MM.1S (cell line): ENCODE measurements around the gene SERPINB6.

Experiments used
- DNase-seq: peaks from one replicate; pipeline ENCODE4 v3.0.0-alpha.2; 2015
- H2AFZ ChIP-seq: fragments of 300-600 bp; sonication (generic); 2 replicates; pipeline ENCODE4 v1.6.0; 2016; ENCODE audit warnings: antibody characterized with exemption, low read length
- H3F3A ChIP-seq: fragments of 300-600 bp; sonication (generic); 2 replicates; pipeline ENCODE4 v1.6.1; 2016; ENCODE audit warnings: mild to moderate bottlenecking, antibody characterized with exemption, low read length, moderate library complexity, mixed read lengths; ENCODE audit not compliant: insufficient read depth
- H3K27ac ChIP-seq: fragments of 300-600 bp; sonication (generic); 2 replicates; pipeline ENCODE4 v1.5.1; 2016; ENCODE audit warnings: mild to moderate bottlenecking, low read length
- H3K27me3 ChIP-seq: fragments of 300-600 bp; sonication (generic); replicated peaks from 2 replicates; pipeline ENCODE4 v1.6.0; 2016; ENCODE audit warnings: low read length; ENCODE audit not compliant: insufficient read depth
- H3K36me3 ChIP-seq: fragments of 300-600 bp; sonication (generic); replicated peaks from 2 replicates; pipeline ENCODE4 v1.6.1; 2016; ENCODE audit warnings: mild to moderate bottlenecking, low read length, mixed read lengths; ENCODE audit not compliant: insufficient read depth
- H3K4me1 ChIP-seq: fragments of 300-600 bp; sonication (generic); 2 replicates; pipeline ENCODE4 v1.6.1; 2016; ENCODE audit warnings: low read length, mixed read lengths
- H3K4me2 ChIP-seq: fragments of 300-600 bp; sonication (generic); 2 replicates; pipeline ENCODE4 v1.6.0; 2016; ENCODE audit warnings: low read depth, low read length
- H3K4me3 ChIP-seq: fragments of 300-600 bp; sonication (generic); 2 replicates; pipeline ENCODE4 v1.5.1; 2016; ENCODE audit warnings: low read length, mixed read lengths
- H3K79me2 ChIP-seq: fragments of 300-600 bp; sonication (generic); 2 replicates; pipeline ENCODE4 v1.6.1; 2016; ENCODE audit warnings: mixed run types, low read length, mixed read lengths
- H3K9ac ChIP-seq: fragments of 300-600 bp; sonication (generic); 2 replicates; pipeline ENCODE4 v1.6.1; 2016; ENCODE audit warnings: low read length, mixed read lengths
- H3K9me2 ChIP-seq: fragments of 300-600 bp; sonication (generic); replicated peaks from 2 replicates; pipeline ENCODE4 v1.6.1; 2016; ENCODE audit warnings: mild to moderate bottlenecking, low read length, mixed read lengths; ENCODE audit not compliant: insufficient read depth
- H3K9me3 ChIP-seq: fragments of 300-600 bp; sonication (generic); replicated peaks from 2 replicates; pipeline ENCODE4 v1.6.1; 2016; ENCODE audit warnings: mild to moderate bottlenecking, low read length, mixed read lengths; ENCODE audit not compliant: insufficient read depth
- H4K20me1 ChIP-seq: fragments of 300-600 bp; sonication (generic); 2 replicates; pipeline ENCODE4 v1.6.1; 2016; ENCODE audit warnings: mild to moderate bottlenecking, low read length, moderate library complexity, mixed read lengths; ENCODE audit not compliant: insufficient read depth
- EZH2 ChIP-seq: fragments of 300-600 bp; sonication (generic); optimal IDR thresholded peaks from 2 replicates; pipeline ENCODE3; 2017; ENCODE audit warnings: low read depth, mild to moderate bottlenecking, antibody characterized with exemption, low read length, mixed read lengths
- EZH2phosphoT487 ChIP-seq: fragments of 300-600 bp; sonication (generic); IDR thresholded peaks from 2 replicates; pipeline ENCODE4 v1.6.1; 2018; ENCODE audit warnings: antibody characterized with exemption, low read length
- TF ChIP-seq, protein P1 (sequence below): fragments of 300-600 bp; sonication (generic); IDR thresholded peaks from 2 replicates; pipeline ENCODE4 v1.5.1; 2016; ENCODE audit warnings: antibody characterized with exemption, low read length, mixed read lengths

Gene SERPINB6

GRCh38 chr6:2921520-2922115 lies 49.7 kb downstream of the SERPINB6 start:
- H3K4me1 ChIP-seq = no peaks in the 10 kb centered on the region
- no peak overlapping the region for H3K4me3 ChIP-seq
- H3K4me2 ChIP-seq = no peak overlapping the region

DNA sequence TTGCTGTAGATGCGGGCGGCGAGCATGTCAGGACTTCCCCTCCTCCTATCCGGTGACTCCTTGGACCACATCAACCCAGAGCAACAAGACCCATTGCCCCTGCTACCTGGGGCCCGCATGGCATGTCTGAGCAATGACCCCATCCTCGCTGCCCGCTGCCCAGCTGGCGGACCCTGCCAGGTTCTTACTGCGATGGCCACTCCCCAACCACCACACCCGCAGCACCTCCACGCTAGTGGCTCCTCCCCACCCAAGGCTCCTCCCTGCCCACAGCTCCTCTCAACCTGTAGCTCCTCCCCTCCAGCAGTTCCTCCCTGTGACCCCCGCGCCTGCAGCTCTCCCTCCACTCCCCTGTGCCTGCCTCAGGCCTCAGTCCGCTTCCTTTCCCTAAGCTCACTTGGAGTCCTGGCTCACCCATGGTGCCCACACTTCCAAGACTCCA lies 50.7 kb downstream of the SERPINB6 start:
- Histone ChIP-seq H3K4me1 (no peaks in the 10 kb centered on the region), H3K9ac (no peak overlapping the region)

More at GRCh38 chr6:2921520-2922115, 49.7 kb downstream of the SERPINB6 start:
- TF ChIP-seq EZH2 (no peak), EZH2phosphoT487 (no peak)
- TF ChIP-seq, protein P1, sequence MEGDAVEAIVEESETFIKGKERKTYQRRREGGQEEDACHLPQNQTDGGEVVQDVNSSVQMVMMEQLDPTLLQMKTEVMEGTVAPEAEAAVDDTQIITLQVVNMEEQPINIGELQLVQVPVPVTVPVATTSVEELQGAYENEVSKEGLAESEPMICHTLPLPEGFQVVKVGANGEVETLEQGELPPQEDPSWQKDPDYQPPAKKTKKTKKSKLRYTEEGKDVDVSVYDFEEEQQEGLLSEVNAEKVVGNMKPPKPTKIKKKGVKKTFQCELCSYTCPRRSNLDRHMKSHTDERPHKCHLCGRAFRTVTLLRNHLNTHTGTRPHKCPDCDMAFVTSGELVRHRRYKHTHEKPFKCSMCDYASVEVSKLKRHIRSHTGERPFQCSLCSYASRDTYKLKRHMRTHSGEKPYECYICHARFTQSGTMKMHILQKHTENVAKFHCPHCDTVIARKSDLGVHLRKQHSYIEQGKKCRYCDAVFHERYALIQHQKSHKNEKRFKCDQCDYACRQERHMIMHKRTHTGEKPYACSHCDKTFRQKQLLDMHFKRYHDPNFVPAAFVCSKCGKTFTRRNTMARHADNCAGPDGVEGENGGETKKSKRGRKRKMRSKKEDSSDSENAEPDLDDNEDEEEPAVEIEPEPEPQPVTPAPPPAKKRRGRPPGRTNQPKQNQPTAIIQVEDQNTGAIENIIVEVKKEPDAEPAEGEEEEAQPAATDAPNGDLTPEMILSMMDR = no peak
- Histone ChIP-seq H3K9me3 (no peaks in the 10 kb centered on the region), H3K27me3 (no peaks in the 10 kb centered on the region), H4K20me1 (no peaks in the 10 kb centered on the region), H3K79me2 (no peaks in the 10 kb centered on the region), H2AFZ (no peak overlapping the region), H3K9ac (no peak overlapping the region), H3K36me3 (no peaks in the 10 kb centered on the region), H3K27ac (no peak overlapping the region), H3F3A (no peaks in the 10 kb centered on the region), H3K9me2 (no peaks in the 10 kb centered on the region)
- no peak for DNase-seq

GRCh38 chr6:2919886-2920285 lies 51.5 kb downstream of the SERPINB6 start:
- H4K20me1 ChIP-seq = no peaks in the 10 kb centered on the region
- no peaks in the 10 kb centered on the region for H3K4me1 ChIP-seq
- no peak overlapping the region for H3K4me3 ChIP-seq
- no peak overlapping the region for H2AFZ ChIP-seq
- no peak overlapping the region for H3K9ac ChIP-seq
- no peaks in the 10 kb centered on the region for H3K36me3 ChIP-seq
- no peak overlapping the region for H3K4me2 ChIP-seq
- no peaks in the 10 kb centered on the region for H3K9me3 ChIP-seq
- no peaks in the 10 kb centered on the region for H3F3A ChIP-seq
- no peaks in the 10 kb centered on the region for H3K27me3 ChIP-seq
- DNase-seq = no peak
- no peaks in the 10 kb centered on the region for H3K79me2 ChIP-seq
- TF ChIP-seq, protein P1 = no peak
- TF ChIP-seq EZH2phosphoT487 (no peak), EZH2 (no peak)
- no peaks in the 10 kb centered on the region for H3K9me2 ChIP-seq
- no peak overlapping the region for H3K27ac ChIP-seq

More for the DNA sequence above, 50.7 kb downstream of the SERPINB6 start:
- H3K9me2 ChIP-seq = no peaks in the 10 kb centered on the region
- H3K27me3 ChIP-seq = no peaks in the 10 kb centered on the region
- no peak overlapping the region for H3K27ac ChIP-seq
- no peak overlapping the region for H3K4me3 ChIP-seq
- H3K9me3 ChIP-seq = no peaks in the 10 kb centered on the region
- H3F3A ChIP-seq = no peaks in the 10 kb centered on the region
- no peaks in the 10 kb centered on the region for H3K79me2 ChIP-seq
- H4K20me1 ChIP-seq = no peaks in the 10 kb centered on the region
- H3K4me2 ChIP-seq = no peak overlapping the region
- no peak for TF ChIP-seq EZH2phosphoT487
- TF ChIP-seq, protein P1 = no peak
- TF ChIP-seq EZH2 = no peak
- no peak overlapping the region for H2AFZ ChIP-seq
- H3K36me3 ChIP-seq = no peaks in the 10 kb centered on the region
- DNase-seq = no peak
